CD4-positive, alpha-beta T cell treated with Interleukin-15 for 4 hours (primary cell): Measurements from ENCODE around the gene ADAMTS3.
"Not testable (repeated sequence)": the region's sequence is repeated elsewhere in the genome, so short reads cannot be mapped to it uniquely, and the experiment has no call there.

ENCODE experiments used
- DNase-seq: peaks from one replicate; pipeline ENCODE4 v3.0.0-alpha.2; 2020; ENCODE audit warnings: low spot score

Gene ADAMTS3

GRCh38 chr4:72552447-72552846, 16.6 kb downstream of the ADAMTS3 start:
- no peak for DNase-seq

- DNase-seq: no peak
These were observed 22.6 kb downstream of the ADAMTS3 start for GRCh38 chr4:72546456-72546855.

GRCh38 chr4:72540694-72541093, 28.3 kb downstream of the ADAMTS3 start:
- DNase-seq: not testable (repeated sequence)

- DNase-seq: no peak
These were observed 31.0 kb downstream of the ADAMTS3 start for GRCh38 chr4:72538006-72538405.

GRCh38 chr4:72536443-72536842, 32.6 kb downstream of the ADAMTS3 start:
- DNase-seq: no peak

- DNase-seq: no peak
These were observed 37.2 kb downstream of the ADAMTS3 start for GRCh38 chr4:72531768-72532290.

GRCh38 chr4:72531322-72531721, 37.7 kb downstream of the ADAMTS3 start:
- DNase-seq: no peak

- DNase-seq: no peak
These were observed 39.7 kb downstream of the ADAMTS3 start for GRCh38 chr4:72529148-72529822.

- no peak for DNase-seq
These were observed 41.9 kb downstream of the ADAMTS3 start for GRCh38 chr4:72527038-72527646.

- no peak for DNase-seq
These were observed 43.1 kb downstream of the ADAMTS3 start for GRCh38 chr4:72525938-72526337.

- DNase-seq: no peak
These were observed 46.6 kb downstream of the ADAMTS3 start for GRCh38 chr4:72522440-72522839.

GRCh38 chr4:72513227-72513626, 55.8 kb downstream of the ADAMTS3 start:
- no peak for DNase-seq

- DNase-seq: no peak
These were observed 61.1 kb downstream of the ADAMTS3 start for GRCh38 chr4:72507860-72508419.

GRCh38 chr4:72507167-72507566, 61.9 kb downstream of the ADAMTS3 start:
- no peak for DNase-seq

- DNase-seq: no peak
These were observed 63.7 kb downstream of the ADAMTS3 start for GRCh38 chr4:72505314-72505744.

GRCh38 chr4:72500214-72500613, 68.8 kb downstream of the ADAMTS3 start:
- no peak for DNase-seq

- DNase-seq: no peak
These were observed 72.9 kb downstream of the ADAMTS3 start for GRCh38 chr4:72496119-72496518.

- no peak for DNase-seq
These were observed 74.9 kb downstream of the ADAMTS3 start for GRCh38 chr4:72494156-72494555.

- DNase-seq: no peak
These were observed 79.8 kb downstream of the ADAMTS3 start for GRCh38 chr4:72489267-72489666.

- DNase-seq: no peak
These were observed 82.0 kb downstream of the ADAMTS3 start for GRCh38 chr4:72486991-72487390.

- no peak for DNase-seq
These were observed 84.0 kb downstream of the ADAMTS3 start for GRCh38 chr4:72484981-72485380.

GRCh38 chr4:72473434-72473900, 95.6 kb downstream of the ADAMTS3 start:
- no peak for DNase-seq

GRCh38 chr4:72471816-72472215, 97.2 kb downstream of the ADAMTS3 start:
- DNase-seq: no peak
